GM23248 (cell line): ENCODE data around the gene NANS. TPM values are rescaled to one million over a fixed set of nuclear protein-coding genes. Genes with fewer than 3 reads are reported as not detected.
A peak's percentile ranks its signal among the peaks of the same experiment; 100 is the strongest.

Experiments used
- DNase-seq: peaks from one replicate; pipeline ENCODE4 v3.0.0-alpha.2; 2015
- H2AFZ ChIP-seq: fragments of 200-600 bp; sonication (generic); 2 replicates; pipeline ENCODE4 v1.6.1; 2016; ENCODE audit warnings: antibody characterized with exemption
- H3F3A ChIP-seq: fragments of 200-600 bp; sonication (generic); 2 replicates; pipeline ENCODE4 v1.6.1; 2016; ENCODE audit warnings: mild to moderate bottlenecking, antibody characterized with exemption, mixed run types; ENCODE audit not compliant: insufficient read depth
- H3K27ac ChIP-seq: fragments of 200-600 bp; sonication (generic); 2 replicates; pipeline ENCODE4 v1.5.1; 2016; ENCODE audit warnings: mild to moderate bottlenecking
- H3K27me3 ChIP-seq: fragments of 200-600 bp; sonication (generic); replicated peaks from 2 replicates; pipeline ENCODE4 v1.6.1; 2016; ENCODE audit warnings: mild to moderate bottlenecking; ENCODE audit not compliant: insufficient read depth
- H3K36me3 ChIP-seq: fragments of 200-600 bp; sonication (generic); 2 replicates; pipeline ENCODE4 v1.6.1; 2016; ENCODE audit warnings: low read depth, mild to moderate bottlenecking
- H3K4me1 ChIP-seq: fragments of 200-600 bp; sonication (generic); 2 replicates; pipeline ENCODE4 v1.6.1; 2016; ENCODE audit warnings: mild to moderate bottlenecking; ENCODE audit not compliant: insufficient read depth
- H3K4me2 ChIP-seq: fragments of 200-600 bp; sonication (generic); one replicate; pipeline ENCODE4 v1.6.1; 2016; ENCODE audit warnings: mild to moderate bottlenecking; ENCODE audit not compliant: unreplicated experiment
- H3K4me3 ChIP-seq: fragments of 200-600 bp; sonication (generic); 2 replicates; pipeline ENCODE4 v1.5.1; 2016; ENCODE audit warnings: mild to moderate bottlenecking
- H3K79me2 ChIP-seq: fragments of 200-600 bp; sonication (generic); 2 replicates; pipeline ENCODE4 v1.6.1; 2016; ENCODE audit warnings: mild to moderate bottlenecking; ENCODE audit not compliant: insufficient read depth
- H3K9ac ChIP-seq: fragments of 200-600 bp; sonication (generic); 2 replicates; pipeline ENCODE4 v1.6.1; 2016; ENCODE audit warnings: mild to moderate bottlenecking
- H3K9me2 ChIP-seq: fragments of 200-600 bp; sonication (generic); 2 replicates; pipeline ENCODE4 v1.6.1; 2016; ENCODE audit warnings: mixed run types, mild to moderate bottlenecking, moderate library complexity; ENCODE audit not compliant: insufficient read depth
- H3K9me3 ChIP-seq: fragments of 200-600 bp; sonication (generic); one replicate; pipeline ENCODE4 v1.6.1; 2017; ENCODE audit warnings: low read depth
- H4K20me1 ChIP-seq: fragments of 200-600 bp; sonication (generic); 2 replicates; pipeline ENCODE4 v1.6.0; 2016; ENCODE audit not compliant: insufficient read depth
- EZH2 ChIP-seq: fragments of 200-600 bp; sonication (generic); IDR thresholded peaks from 2 replicates; pipeline ENCODE4 v1.6.1; 2018; ENCODE audit warnings: antibody characterized with exemption, mild to moderate bottlenecking; ENCODE audit not compliant: insufficient read depth, poor library complexity, severe bottlenecking
- EZH2phosphoT487 ChIP-seq: fragments of 200-600 bp; sonication (generic); IDR thresholded peaks from 2 replicates; pipeline ENCODE4 v1.6.1; 2018; ENCODE audit warnings: antibody characterized with exemption, moderate library complexity, mild to moderate bottlenecking, low read depth; ENCODE audit not compliant: insufficient read depth
- WGBS, 2 experiments: methylation state at CpG; one replicate each; pipeline ENCODE4 v1.1.6; 2015 to 2017; ENCODE audit warnings: low lambda C conversion rate in 2 of 2, low coverage in 1 of 2; ENCODE audit errors: missing lambda C conversion rate in 2 of 2; 5-methylcytosine and 5-hydroxymethylcytosine counted together
- in situ Hi-C: fragments of 300-500 bp; cut with MboI; formaldehyde crosslinking; loops from 2 replicates; pipeline ENCODE4 v1.15.0; 2020
- polyA plus RNA-seq: library from polyadenylated mRNA; unstranded; fragments of >200 nt; fragmentation: Nextera tagmentation; extraction: Ambion mirVana; gene quantifications from 2 replicates; pipeline ENCODE4 v1.2.1, GENCODE V29; 2016
- total RNA-seq: library from RNA; depleted of rRNA; stranded (reverse); fragments of >200 nt; shearing (Covaris generic); gene quantifications from 2 replicates; pipeline ENCODE4 v1.2.3, GENCODE V29; 2014

The NANS gene
- total and polyA plus RNA-seq, 2 experiments from 2014 or later: 80.8 to 128 TPM

DNA sequence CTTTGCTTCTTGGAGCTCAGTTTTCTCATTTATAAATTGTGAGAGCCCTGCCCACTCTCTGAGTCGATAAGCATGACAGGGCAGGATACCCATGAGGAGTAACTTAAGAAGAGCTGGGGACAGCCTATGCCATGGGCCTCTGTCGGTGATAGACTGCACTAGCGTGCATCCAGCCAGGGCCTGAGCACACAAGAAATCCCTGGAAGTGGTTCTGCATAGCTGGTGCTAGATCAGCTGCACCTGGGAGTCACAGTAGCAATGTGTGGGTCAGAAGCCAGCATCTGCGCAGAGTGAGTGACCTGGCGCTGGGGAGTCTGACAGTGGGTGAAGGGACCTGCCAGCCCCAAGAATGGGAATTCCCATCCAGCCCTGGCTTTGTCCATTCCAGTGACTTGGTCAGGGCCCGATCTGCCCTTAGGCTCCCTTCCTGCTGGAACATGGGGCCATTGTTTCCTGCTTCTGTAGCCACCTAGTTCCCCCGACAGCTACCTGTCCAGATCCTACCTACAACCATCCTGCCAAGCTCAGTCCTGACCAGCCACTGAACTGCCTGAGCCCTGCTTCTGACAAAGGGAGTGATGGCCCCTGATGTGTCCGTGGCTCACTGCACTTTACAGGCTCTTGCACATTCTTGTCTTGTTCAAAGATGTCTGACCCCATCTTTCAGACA is 35.9 kb upstream of the NANS start:
- H3K27ac ChIP-seq: no peak overlapping the region
- H4K20me1 ChIP-seq: no peaks in the 10 kb centered on the region
- H3K36me3 ChIP-seq: peaks cover 26% of the 10 kb centered on the region
- no peak overlapping the region for H3K4me3 ChIP-seq
- no peak overlapping the region for H2AFZ ChIP-seq
- H3K9me2 ChIP-seq: no peaks in the 10 kb centered on the region
- no peaks in the 10 kb centered on the region for H3K27me3 ChIP-seq
- H3K4me2 ChIP-seq: no peak overlapping the region
- no peaks in the 10 kb centered on the region for H3K9me3 ChIP-seq
- DNase-seq: no peak
- no peak for TF ChIP-seq EZH2phosphoT487
- TF ChIP-seq EZH2: no peak
- no peaks in the 10 kb centered on the region for H3K79me2 ChIP-seq
- in situ Hi-C loops: no loop called here
- peaks cover 29% of the 10 kb centered on the region for H3F3A ChIP-seq
- peaks cover 11% of the 10 kb centered on the region for H3K4me1 ChIP-seq
- 90 to 93% methylated on average over 8 of the region's 8 CpGs for WGBS, 2 experiments
- no peak overlapping the region for H3K9ac ChIP-seq

DNA sequence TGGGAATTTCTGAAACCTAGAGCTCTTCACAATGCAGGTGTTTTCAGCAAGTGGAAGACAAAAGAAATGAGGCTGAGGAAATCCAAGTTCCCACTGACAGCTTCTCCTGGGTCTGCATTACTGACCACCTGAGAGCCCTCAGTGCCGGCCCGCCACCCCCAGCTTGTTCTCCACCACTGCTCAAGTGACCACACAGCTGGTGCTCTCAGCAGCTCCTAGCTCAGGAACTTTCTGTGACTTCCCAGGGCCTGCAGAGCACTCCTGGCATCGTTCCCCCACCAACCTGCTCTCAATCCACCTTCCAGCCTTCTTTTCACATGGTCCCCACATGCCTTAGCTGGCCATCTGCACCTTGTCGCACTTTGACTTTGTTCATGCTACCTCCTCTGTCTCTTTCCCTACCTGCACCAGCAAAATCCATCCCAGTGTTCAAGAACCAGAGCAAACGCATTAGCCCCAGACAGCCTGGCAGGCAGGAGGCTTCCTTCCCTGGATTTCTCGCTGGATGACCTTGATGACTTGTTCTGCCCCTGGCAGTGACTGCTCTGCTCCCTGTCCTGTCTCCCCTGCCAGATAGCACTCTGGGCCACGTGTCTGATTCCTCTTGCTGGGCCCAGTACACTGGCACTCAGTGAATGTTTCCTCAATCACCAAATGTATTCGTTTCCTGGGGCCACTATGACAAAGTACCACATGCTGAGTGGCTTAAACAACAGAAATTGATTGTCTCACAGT is 35.1 kb upstream of the NANS start:
- WGBS, 2 experiments: 60 to 62% methylated on average over 8 of the region's 8 CpGs
- Histone ChIP-seq H4K20me1 (no peaks in the 10 kb centered on the region), H3K27me3 (no peaks in the 10 kb centered on the region), H3K79me2 (no peaks in the 10 kb centered on the region), H3K9ac (peak overlapping the region; percentile 38; the same call in 1 of the 2 replicates), H3K9me3 (no peaks in the 10 kb centered on the region), H3K9me2 (no peaks in the 10 kb centered on the region), H2AFZ (no peak overlapping the region), H3K36me3 (peaks cover 17% of the 10 kb centered on the region), H3K4me3 (no peak overlapping the region), H3K4me1 (peaks cover 11% of the 10 kb centered on the region), H3F3A (peaks cover 25% of the 10 kb centered on the region; the same call in 1 of the 2 replicates), H3K27ac (peak overlapping the region; percentile 65), H3K4me2 (no peak overlapping the region)
- TF ChIP-seq EZH2: no peak
- no peak for TF ChIP-seq EZH2phosphoT487
- peak; percentile 11 for DNase-seq
- in situ Hi-C loops: no loop called here

DNA sequence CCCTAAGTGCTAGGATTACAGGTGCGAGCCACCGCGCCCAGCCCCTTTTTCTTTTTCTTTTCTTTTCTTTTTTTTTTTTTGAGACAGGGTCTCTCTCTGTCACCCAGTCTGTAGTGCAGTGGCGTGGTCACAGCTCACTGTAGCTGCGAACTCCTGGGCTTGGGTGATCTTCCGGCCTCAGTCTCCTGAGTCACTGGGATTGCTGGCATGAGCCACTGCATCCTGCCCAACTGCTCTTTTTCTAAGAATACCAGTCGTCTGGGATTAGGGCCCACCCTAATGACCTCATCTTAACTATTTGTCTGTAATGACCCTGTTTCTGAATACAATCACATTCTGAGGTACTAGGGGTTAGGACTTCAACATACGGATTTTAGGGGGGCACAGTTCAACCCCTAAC is 34.1 kb upstream of the NANS start:
- no peaks in the 10 kb centered on the region for H3K9me2 ChIP-seq
- no peak overlapping the region for H3K4me2 ChIP-seq
- H3K79me2 ChIP-seq: no peaks in the 10 kb centered on the region
- H4K20me1 ChIP-seq: no peaks in the 10 kb centered on the region
- WGBS, 2 experiments: 50 to 53% methylated on average over 6 to 8 of the region's 8 CpGs
- H3K9me3 ChIP-seq: no peaks in the 10 kb centered on the region
- peaks cover 7% of the 10 kb centered on the region for H3K36me3 ChIP-seq
- no peak overlapping the region for H3K4me3 ChIP-seq
- H3K27ac ChIP-seq: peak overlapping the region; percentile 65
- H3K27me3 ChIP-seq: no peaks in the 10 kb centered on the region
- TF ChIP-seq EZH2 (no peak), EZH2phosphoT487 (no peak)
- H2AFZ ChIP-seq: no peak overlapping the region
- H3K9ac ChIP-seq: peak overlapping the region; percentile 38; the same call in 1 of the 2 replicates
- peaks cover 17% of the 10 kb centered on the region; the same call in 1 of the 2 replicates for H3F3A ChIP-seq
- in situ Hi-C loops: no loop called here
- peaks cover 11% of the 10 kb centered on the region for H3K4me1 ChIP-seq
- DNase-seq: peak; percentile 85

GRCh38 chr9:98024702-98025101 is 31.8 kb upstream of the NANS start:
- no peak for DNase-seq
- H4K20me1 ChIP-seq: no peaks in the 10 kb centered on the region
- H3K9ac ChIP-seq: no peak overlapping the region
- no peaks in the 10 kb centered on the region for H3K27me3 ChIP-seq
- H3K27ac ChIP-seq: no peak overlapping the region
- H3K4me3 ChIP-seq: no peak overlapping the region
- no peaks in the 10 kb centered on the region for H3K36me3 ChIP-seq
- H3K9me2 ChIP-seq: no peaks in the 10 kb centered on the region
- H3K4me2 ChIP-seq: no peak overlapping the region
- H3K4me1 ChIP-seq: peaks cover 11% of the 10 kb centered on the region
- no peak for TF ChIP-seq EZH2phosphoT487
- TF ChIP-seq EZH2: no peak
- H3K79me2 ChIP-seq: no peaks in the 10 kb centered on the region
- in situ Hi-C loops: no loop called here
- WGBS, 2 experiments: 94 to 100% methylated on average over 1 of the region's 1 CpG
- H3F3A ChIP-seq: peaks cover 13% of the 10 kb centered on the region; the same call in 1 of the 2 replicates
- no peak overlapping the region for H2AFZ ChIP-seq
- no peaks in the 10 kb centered on the region for H3K9me3 ChIP-seq
